SU-DHL-6 (cell line): ENCODE results near the gene CDC25A.

Source experiments
- H2AFZ ChIP-seq: fragments of 200-600 bp; sonication (generic); 2 replicates; pipeline ENCODE4 v1.6.1; 2014; ENCODE audit warnings: low read depth, mild to moderate bottlenecking, moderate library complexity, mixed read lengths, antibody characterized with exemption, low read length; ENCODE audit not compliant: severe bottlenecking
- H3F3A ChIP-seq: fragments of 200-600 bp; shearing (Covaris generic); 2 replicates; pipeline ENCODE4 v1.6.0; 2016; ENCODE audit warnings: antibody characterized with exemption, mild to moderate bottlenecking; ENCODE audit not compliant: insufficient read depth
- H3K27ac ChIP-seq: fragments of 200-600 bp; sonication (generic); 2 replicates; pipeline ENCODE4 v1.5.1; 2016; ENCODE audit warnings: low read depth, mild to moderate bottlenecking, low read length, moderate library complexity, mixed read lengths
- H3K27me3 ChIP-seq: fragments of 200-600 bp; sonication (generic), shearing (Covaris generic); 2 replicates; pipeline ENCODE4 v1.6.0; 2014; ENCODE audit warnings: mild to moderate bottlenecking, low read length
- H3K36me3 ChIP-seq: fragments of 200-600 bp; sonication (generic); 2 replicates; pipeline ENCODE4 v1.6.1; 2014; ENCODE audit warnings: mild to moderate bottlenecking, low read length, mixed read lengths
- H3K4me2 ChIP-seq: fragments of 300-600, 200-600 bp; shearing (Covaris generic), sonication (generic); 2 replicates; pipeline ENCODE4 v1.6.0; 2014; ENCODE audit warnings: low read length, low read depth, mild to moderate bottlenecking; ENCODE audit not compliant: poor library complexity, severe bottlenecking
- H3K4me3 ChIP-seq: fragments of 200-600 bp; sonication (generic); 2 replicates; pipeline ENCODE4 v1.5.1; 2014; ENCODE audit warnings: antibody characterized with exemption, low read length, mild to moderate bottlenecking, mixed read lengths; ENCODE audit not compliant: insufficient read depth, poor library complexity, severe bottlenecking
- H3K79me2 ChIP-seq: fragments of 200-600 bp; sonication (generic); 2 replicates; pipeline ENCODE4 v1.6.1; 2014; ENCODE audit warnings: mild to moderate bottlenecking, low read length, moderate library complexity; ENCODE audit not compliant: insufficient read depth
- H3K9ac ChIP-seq: fragments of 200-600 bp; sonication (generic); 2 replicates; pipeline ENCODE4 v1.7.0; 2014; ENCODE audit warnings: mild to moderate bottlenecking, low read length
- H3K9me2 ChIP-seq: fragments of 200-600 bp; sonication (generic); replicated peaks from 2 replicates; pipeline ENCODE4 v1.6.1; 2014; ENCODE audit warnings: low read length; ENCODE audit not compliant: insufficient read depth
- H3K9me3 ChIP-seq: fragments of 200-600 bp; sonication (generic); 2 replicates; pipeline ENCODE4 v1.6.1; 2014; ENCODE audit warnings: low read length, mixed read lengths; ENCODE audit not compliant: insufficient read depth
- H4K20me1 ChIP-seq: fragments of 200-600 bp; sonication (generic); 2 replicates; pipeline ENCODE4 v1.6.1; 2014; ENCODE audit warnings: low read depth, mild to moderate bottlenecking, antibody characterized with exemption, low read length, moderate library complexity, mixed read lengths
- EZH2phosphoT487 ChIP-seq: fragments of 200-600 bp; sonication (generic), shearing (Covaris generic); conservative IDR thresholded peaks from 2 replicates; pipeline ENCODE4 v1.6.1; 2018; ENCODE audit warnings: mild to moderate bottlenecking, antibody characterized with exemption, low read length, moderate library complexity, mixed read lengths
- TF ChIP-seq, protein P1 (sequence below): fragments of 200-600 bp; sonication (generic); IDR thresholded peaks from one replicate; pipeline ENCODE4 v1.5.1; 2017; ENCODE audit warnings: antibody characterized with exemption, mild to moderate bottlenecking, low read length, moderate library complexity; ENCODE audit not compliant: insufficient read depth, poor library complexity, severe bottlenecking

The CDC25A gene

DNA sequence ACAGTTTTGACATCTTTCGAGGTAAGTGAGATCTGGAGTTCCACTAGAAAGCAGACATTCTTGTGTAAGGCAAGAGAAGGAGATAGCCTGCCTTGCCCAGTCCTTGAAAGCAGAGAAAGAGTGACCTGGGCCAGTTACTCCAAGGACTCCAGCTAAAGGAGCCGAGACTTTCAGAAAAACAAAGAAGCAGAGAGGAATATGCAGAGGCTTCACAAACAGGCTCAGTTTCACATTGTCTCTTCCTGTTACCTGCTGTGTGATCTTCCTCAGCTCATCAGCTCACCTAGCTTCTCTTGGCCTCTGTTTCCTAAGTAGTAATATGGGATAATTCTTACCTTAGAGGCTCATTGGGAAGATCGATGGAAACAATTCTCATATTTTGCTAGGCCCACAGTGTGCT is 81.0 kb downstream of the CDC25A start:
- H3K4me3 ChIP-seq: no peak overlapping the region
- H3K79me2 ChIP-seq: no peaks in the 10 kb centered on the region
- H3K36me3 ChIP-seq: no peaks in the 10 kb centered on the region
- no peaks in the 10 kb centered on the region for H4K20me1 ChIP-seq
- H3K27ac ChIP-seq: no peak overlapping the region
- H3K9ac ChIP-seq: no peak overlapping the region
- no peaks in the 10 kb centered on the region for H3K9me3 ChIP-seq
- H3F3A ChIP-seq: no peaks in the 10 kb centered on the region
- no peaks in the 10 kb centered on the region for H3K27me3 ChIP-seq
- no peak overlapping the region for H3K4me2 ChIP-seq
- no peak overlapping the region for H2AFZ ChIP-seq
- no peak for TF ChIP-seq EZH2phosphoT487
- TF ChIP-seq, protein P1, sequence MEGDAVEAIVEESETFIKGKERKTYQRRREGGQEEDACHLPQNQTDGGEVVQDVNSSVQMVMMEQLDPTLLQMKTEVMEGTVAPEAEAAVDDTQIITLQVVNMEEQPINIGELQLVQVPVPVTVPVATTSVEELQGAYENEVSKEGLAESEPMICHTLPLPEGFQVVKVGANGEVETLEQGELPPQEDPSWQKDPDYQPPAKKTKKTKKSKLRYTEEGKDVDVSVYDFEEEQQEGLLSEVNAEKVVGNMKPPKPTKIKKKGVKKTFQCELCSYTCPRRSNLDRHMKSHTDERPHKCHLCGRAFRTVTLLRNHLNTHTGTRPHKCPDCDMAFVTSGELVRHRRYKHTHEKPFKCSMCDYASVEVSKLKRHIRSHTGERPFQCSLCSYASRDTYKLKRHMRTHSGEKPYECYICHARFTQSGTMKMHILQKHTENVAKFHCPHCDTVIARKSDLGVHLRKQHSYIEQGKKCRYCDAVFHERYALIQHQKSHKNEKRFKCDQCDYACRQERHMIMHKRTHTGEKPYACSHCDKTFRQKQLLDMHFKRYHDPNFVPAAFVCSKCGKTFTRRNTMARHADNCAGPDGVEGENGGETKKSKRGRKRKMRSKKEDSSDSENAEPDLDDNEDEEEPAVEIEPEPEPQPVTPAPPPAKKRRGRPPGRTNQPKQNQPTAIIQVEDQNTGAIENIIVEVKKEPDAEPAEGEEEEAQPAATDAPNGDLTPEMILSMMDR: no peak
- no peaks in the 10 kb centered on the region for H3K9me2 ChIP-seq
